SK-N-SH treated with all-trans-retinoic acid at 6 μM for 48 hours (cell line): ENCODE measurements around the gene SRMS.

Experiments used
- ARNTL ChIP-seq: fragments of 450-650 bp; formaldehyde crosslinking; IDR thresholded peaks from 2 replicates; pipeline ENCODE4 v1.5.0; 2020; ENCODE audit warnings: low read depth, mild to moderate bottlenecking, moderate library complexity, borderline replicate concordance
- CSDC2 ChIP-seq: fragments of 250-450 bp; sonication (Bioruptor Pico); IDR thresholded peaks from 2 replicates; pipeline ENCODE4 v1.5.0; 2020; ENCODE audit warnings: mild to moderate bottlenecking, moderate library complexity
- ESRRG ChIP-seq: fragments of 250-450 bp; sonication (Bioruptor Pico); IDR thresholded peaks from 2 replicates; pipeline ENCODE4 v1.6.1; 2021; ENCODE audit warnings: mild to moderate bottlenecking
- GLIS3 ChIP-seq: fragments of 250-450 bp; sonication (Bioruptor Pico); IDR thresholded peaks from 2 replicates; pipeline ENCODE4 v1.5.0; 2020; ENCODE audit warnings: mild to moderate bottlenecking, moderate library complexity
- PPARA ChIP-seq: fragments of 250-450 bp; sonication (Bioruptor Pico); IDR thresholded peaks from 2 replicates; pipeline ENCODE4 v1.5.0; 2020; ENCODE audit warnings: mild to moderate bottlenecking, borderline replicate concordance
- SNAI2 ChIP-seq: fragments of 250-450 bp; sonication (Bioruptor Pico); IDR thresholded peaks from 2 replicates; pipeline ENCODE4 v1.5.0; 2020; ENCODE audit warnings: mild to moderate bottlenecking, moderate library complexity
- TOX ChIP-seq: fragments of 250-450 bp; sonication (Bioruptor Pico); IDR thresholded peaks from 2 replicates; pipeline ENCODE4 v1.8.0; 2021; ENCODE audit warnings: mild to moderate bottlenecking, moderate library complexity, borderline replicate concordance
- ZC3H10 ChIP-seq: fragments of 250-450 bp; sonication (Bioruptor Pico); IDR thresholded peaks from 2 replicates; pipeline ENCODE4 v1.5.1; 2021; ENCODE audit warnings: mild to moderate bottlenecking, moderate library complexity
- ZFP3 ChIP-seq: fragments of 250-450 bp; sonication (Bioruptor Pico); IDR thresholded peaks from 2 replicates; pipeline ENCODE4 v1.5.0; 2020; ENCODE audit warnings: mild to moderate bottlenecking, moderate library complexity
- ZNF8 ChIP-seq: fragments of 450-650 bp; formaldehyde crosslinking; IDR thresholded peaks from 2 replicates; pipeline ENCODE4 v1.5.0; 2020; ENCODE audit warnings: mild to moderate bottlenecking, moderate library complexity
- TF ChIP-seq, protein P1 (sequence below): fragments of 250-450 bp; sonication (Bioruptor Pico); IDR thresholded peaks from 2 replicates; pipeline ENCODE4 v1.5.1; 2020; ENCODE audit warnings: low read depth, mild to moderate bottlenecking, moderate library complexity
- TF ChIP-seq, protein P2 (sequence below): fragments of 250-450 bp; sonication (Bioruptor Pico); IDR thresholded peaks from 2 replicates; pipeline ENCODE4 v1.5.1; 2021; ENCODE audit warnings: mild to moderate bottlenecking, moderate library complexity
- TF ChIP-seq, protein P3 (sequence below): fragments of 250-450 bp; sonication (Bioruptor Pico); IDR thresholded peaks from 2 replicates; pipeline ENCODE4 v1.8.0; 2020; ENCODE audit warnings: mild to moderate bottlenecking, moderate library complexity, borderline replicate concordance

DNA sequence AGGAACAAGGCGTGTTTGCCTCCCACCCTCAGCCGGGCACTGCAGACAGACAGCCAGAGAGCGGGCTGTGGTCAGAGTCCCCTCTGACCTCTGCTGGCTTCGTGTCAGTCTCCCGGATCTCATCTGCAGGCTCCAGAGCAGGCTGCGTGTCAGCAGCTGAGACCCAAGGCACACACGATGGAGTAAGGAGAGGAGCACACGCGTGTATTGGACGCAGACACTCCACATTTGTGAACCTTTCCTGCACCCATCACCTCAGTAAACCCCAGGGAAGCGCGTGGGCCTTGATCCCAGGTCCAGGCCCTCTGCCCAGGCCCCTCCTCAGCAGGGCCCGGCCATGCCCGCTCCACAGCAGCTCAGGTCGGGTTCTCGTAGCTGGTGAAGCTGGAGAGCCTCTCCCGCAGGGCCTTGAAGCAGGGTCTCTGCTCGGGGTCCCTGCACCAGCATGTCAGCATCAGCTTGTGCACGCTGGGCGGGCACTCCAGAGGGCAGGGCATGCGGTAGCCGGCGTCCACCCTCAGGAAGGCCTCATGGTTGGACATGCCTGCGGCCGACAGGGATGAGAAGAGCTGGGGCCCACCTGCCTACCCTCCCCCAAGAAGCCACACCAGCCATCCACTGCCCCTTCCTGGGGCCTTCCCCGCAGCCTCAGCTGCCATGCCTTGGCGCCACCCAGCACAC is 18.2 kb downstream of the SRMS start:
- TF ChIP-seq GLIS3 (CRISPR knock-in tag) = no peak
- TF ChIP-seq ESRRG (CRISPR knock-in tag) = no peak
- no peak for TF ChIP-seq ZFP3
- TF ChIP-seq, protein P1, sequence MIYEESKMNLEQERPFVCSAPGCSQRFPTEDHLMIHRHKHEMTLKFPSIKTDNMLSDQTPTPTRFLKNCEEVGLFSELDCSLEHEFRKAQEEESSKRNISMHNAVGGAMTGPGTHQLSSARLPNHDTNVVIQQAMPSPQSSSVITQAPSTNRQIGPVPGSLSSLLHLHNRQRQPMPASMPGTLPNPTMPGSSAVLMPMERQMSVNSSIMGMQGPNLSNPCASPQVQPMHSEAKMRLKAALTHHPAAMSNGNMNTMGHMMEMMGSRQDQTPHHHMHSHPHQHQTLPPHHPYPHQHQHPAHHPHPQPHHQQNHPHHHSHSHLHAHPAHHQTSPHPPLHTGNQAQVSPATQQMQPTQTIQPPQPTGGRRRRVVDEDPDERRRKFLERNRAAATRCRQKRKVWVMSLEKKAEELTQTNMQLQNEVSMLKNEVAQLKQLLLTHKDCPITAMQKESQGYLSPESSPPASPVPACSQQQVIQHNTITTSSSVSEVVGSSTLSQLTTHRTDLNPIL (CRISPR knock-in tag) = no peak
- TF ChIP-seq SNAI2 (CRISPR knock-in tag) = no peak
- TF ChIP-seq, protein P2, sequence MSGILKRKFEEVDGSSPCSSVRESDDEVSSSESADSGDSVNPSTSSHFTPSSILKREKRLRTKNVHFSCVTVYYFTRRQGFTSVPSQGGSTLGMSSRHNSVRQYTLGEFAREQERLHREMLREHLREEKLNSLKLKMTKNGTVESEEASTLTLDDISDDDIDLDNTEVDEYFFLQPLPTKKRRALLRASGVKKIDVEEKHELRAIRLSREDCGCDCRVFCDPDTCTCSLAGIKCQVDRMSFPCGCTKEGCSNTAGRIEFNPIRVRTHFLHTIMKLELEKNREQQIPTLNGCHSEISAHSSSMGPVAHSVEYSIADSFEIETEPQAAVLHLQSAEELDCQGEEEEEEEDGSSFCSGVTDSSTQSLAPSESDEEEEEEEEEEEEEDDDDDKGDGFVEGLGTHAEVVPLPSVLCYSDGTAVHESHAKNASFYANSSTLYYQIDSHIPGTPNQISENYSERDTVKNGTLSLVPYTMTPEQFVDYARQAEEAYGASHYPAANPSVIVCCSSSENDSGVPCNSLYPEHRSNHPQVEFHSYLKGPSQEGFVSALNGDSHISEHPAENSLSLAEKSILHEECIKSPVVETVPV (CRISPR knock-in tag) = no peak
- no peak for TF ChIP-seq ARNTL (CRISPR knock-in tag)
- no peak for TF ChIP-seq PPARA (CRISPR knock-in tag)
- no peak for TF ChIP-seq ZC3H10
- no peak for TF ChIP-seq CSDC2 (CRISPR knock-in tag)
- no peak for TF ChIP-seq ZNF8 (CRISPR knock-in tag)
- TF ChIP-seq, protein P3, sequence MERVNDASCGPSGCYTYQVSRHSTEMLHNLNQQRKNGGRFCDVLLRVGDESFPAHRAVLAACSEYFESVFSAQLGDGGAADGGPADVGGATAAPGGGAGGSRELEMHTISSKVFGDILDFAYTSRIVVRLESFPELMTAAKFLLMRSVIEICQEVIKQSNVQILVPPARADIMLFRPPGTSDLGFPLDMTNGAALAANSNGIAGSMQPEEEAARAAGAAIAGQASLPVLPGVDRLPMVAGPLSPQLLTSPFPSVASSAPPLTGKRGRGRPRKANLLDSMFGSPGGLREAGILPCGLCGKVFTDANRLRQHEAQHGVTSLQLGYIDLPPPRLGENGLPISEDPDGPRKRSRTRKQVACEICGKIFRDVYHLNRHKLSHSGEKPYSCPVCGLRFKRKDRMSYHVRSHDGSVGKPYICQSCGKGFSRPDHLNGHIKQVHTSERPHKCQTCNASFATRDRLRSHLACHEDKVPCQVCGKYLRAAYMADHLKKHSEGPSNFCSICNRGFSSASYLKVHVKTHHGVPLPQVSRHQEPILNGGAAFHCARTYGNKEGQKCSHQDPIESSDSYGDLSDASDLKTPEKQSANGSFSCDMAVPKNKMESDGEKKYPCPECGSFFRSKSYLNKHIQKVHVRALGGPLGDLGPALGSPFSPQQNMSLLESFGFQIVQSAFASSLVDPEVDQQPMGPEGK (CRISPR knock-in tag) = no peak
- no peak for TF ChIP-seq TOX (CRISPR knock-in tag)
